Rectal smooth muscle tissue (tissue), 1 donor: ENCODE data around the gene TMEM163.

ENCODE experiments used
- H3K27ac ChIP-seq: one replicate; pipeline ENCODE4 v1.7.0; 2013; ENCODE audit warnings: low read depth, low read length, inconsistent platforms
- H3K27me3 ChIP-seq: one replicate; pipeline ENCODE4 v1.7.0; 2013; ENCODE audit warnings: low read length; ENCODE audit not compliant: control insufficient read depth, insufficient read depth
- H3K36me3 ChIP-seq: one replicate; pipeline ENCODE4 v1.7.0; 2013; ENCODE audit warnings: low read length; ENCODE audit not compliant: control insufficient read depth, insufficient read depth
- H3K4me1 ChIP-seq: one replicate; pipeline ENCODE4 v1.7.0; 2013; ENCODE audit warnings: low read length; ENCODE audit not compliant: control insufficient read depth, insufficient read depth
- H3K4me3 ChIP-seq: one replicate; pipeline ENCODE4 v1.7.0; 2013; ENCODE audit warnings: low read length
- H3K9ac ChIP-seq: one replicate; pipeline ENCODE4 v1.7.0; 2013; ENCODE audit warnings: low read length

The TMEM163 gene

DNA sequence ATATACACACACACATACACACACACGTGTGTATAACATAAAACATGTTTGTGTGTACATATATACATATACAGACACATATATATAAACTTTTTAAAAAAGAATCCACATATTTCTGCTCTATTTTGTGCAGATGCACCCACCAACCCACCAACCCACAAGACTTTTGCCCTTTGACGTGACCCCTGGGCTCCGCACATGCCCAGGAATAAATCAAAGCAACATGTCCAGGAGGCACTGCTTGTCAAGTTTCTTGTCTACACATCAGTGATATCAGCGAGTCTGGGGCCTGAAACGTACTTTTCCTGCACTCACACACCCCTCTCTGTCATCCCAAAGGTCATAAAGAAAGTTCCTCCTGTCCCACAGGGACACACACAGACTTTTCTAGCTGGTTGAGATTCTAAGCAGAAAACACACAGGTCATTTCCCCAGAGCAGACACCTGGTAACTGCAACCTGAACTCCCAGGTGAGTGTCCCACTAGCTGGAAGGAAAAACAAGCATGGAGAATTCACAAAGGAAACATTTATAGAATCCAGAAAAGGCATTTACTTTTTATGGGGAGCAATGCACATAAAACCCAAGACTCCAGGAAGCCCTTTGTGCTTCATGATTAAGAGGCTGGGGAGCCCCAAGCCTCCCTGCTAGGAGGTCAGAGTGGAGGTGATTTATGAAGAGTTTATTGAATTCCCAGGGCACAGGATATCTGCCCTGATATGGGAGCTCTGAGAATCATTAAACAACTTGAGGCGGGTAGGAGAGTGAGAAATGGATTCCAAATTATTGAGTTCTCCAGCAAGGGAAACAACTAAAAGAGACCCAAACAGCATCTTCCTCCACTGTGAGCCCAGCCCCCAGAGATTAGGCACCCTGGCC, 253.3 kb downstream of the TMEM163 start:
- H3K4me3 ChIP-seq = no peak overlapping the region
- no peaks in the 10 kb centered on the region for H3K4me1 ChIP-seq
- H3K27ac ChIP-seq = no peak overlapping the region
- no peak overlapping the region for H3K9ac ChIP-seq
- H3K36me3 ChIP-seq = no peaks in the 10 kb centered on the region
- no peaks in the 10 kb centered on the region for H3K27me3 ChIP-seq

DNA sequence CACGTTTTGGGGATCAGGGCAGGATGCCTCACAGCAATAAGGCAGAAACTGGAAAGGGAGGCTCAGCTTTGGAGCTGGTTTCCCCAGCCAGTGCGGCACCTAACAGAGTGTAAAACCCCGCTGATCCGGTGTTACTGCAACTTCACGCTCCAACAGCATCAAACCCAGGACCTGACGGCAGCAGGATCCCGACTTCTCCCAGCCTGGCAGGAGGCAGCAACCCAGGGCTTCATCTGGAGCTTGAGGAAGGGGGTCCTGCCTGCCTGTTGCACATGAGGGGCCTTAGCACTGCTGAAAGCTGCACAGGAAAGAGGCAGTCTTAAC, 255.1 kb downstream of the TMEM163 start:
- H3K27ac ChIP-seq = no peak overlapping the region
- no peaks in the 10 kb centered on the region for H3K27me3 ChIP-seq
- H3K36me3 ChIP-seq = no peaks in the 10 kb centered on the region
- H3K4me1 ChIP-seq = no peaks in the 10 kb centered on the region
- no peak overlapping the region for H3K9ac ChIP-seq
- H3K4me3 ChIP-seq = no peak overlapping the region

DNA sequence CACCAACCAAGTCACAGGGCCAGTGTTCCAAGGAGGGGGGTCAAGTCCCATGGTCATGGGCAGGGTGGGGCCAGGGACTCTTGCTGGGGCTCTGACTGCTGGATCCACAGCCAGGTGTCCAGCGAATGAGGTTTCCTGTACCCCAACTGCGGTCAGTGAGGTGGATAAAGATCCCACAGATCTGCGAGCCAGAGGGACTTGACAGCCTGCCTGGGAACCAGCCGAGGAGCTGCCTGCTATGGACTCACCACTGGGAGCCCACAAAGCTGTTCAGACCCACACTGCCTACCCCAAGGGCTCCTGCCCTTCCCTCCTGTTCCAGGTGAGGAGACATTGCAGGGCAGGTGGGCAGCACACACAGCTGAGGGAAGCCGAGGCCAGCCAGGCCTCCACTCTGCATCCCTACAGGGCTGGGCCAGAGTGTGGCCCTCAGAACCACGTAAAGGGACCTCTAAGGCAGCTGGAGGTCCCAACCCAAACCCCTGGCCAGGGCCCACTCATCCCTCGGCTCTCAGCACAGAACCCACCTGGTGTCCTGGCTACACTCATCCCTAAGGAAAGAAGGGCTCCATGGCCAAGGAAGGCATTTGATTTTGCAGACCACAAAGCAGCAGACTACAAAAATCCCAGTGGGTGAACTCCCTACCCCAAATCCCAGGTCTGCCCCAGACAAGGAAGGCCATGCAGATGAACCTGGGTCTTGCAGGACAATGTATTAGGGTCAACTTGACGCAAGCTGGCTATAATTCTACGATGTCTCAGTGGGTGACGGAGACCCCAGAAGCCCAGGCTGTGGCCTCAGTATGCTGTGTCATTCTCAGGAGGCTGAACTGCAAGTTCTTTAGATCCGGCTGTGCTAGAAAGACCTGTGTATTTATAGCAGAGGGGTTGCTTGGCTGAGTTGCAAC, 255.8 kb downstream of the TMEM163 start:
- Histone ChIP-seq H3K4me3 (no peak overlapping the region), H3K27ac (no peak overlapping the region), H3K36me3 (no peaks in the 10 kb centered on the region), H3K27me3 (no peaks in the 10 kb centered on the region), H3K4me1 (no peaks in the 10 kb centered on the region), H3K9ac (no peak overlapping the region)

DNA sequence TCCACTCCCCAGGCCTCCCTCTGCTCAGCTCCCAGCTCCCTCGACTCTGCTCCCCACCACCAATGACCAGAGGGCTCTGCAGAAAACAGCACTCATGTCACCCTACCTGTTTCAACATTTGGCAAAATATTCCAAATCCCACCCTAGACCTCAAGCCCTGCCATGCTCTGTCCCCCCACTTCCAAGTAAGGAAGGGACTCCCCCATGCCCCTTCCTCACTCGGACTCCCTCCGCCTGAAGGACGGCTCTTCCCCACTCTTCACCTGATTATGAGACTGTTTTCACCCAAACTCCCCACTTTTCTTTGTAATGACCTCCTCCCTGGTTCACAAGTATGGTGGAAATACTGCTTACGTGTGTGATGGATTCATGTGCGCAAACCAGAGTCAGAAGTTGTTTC, 256.5 kb downstream of the TMEM163 start:
- Histone ChIP-seq H3K27me3 (no peaks in the 10 kb centered on the region), H3K4me3 (no peak overlapping the region), H3K9ac (no peak overlapping the region), H3K36me3 (no peaks in the 10 kb centered on the region), H3K27ac (no peak overlapping the region), H3K4me1 (no peaks in the 10 kb centered on the region)

DNA sequence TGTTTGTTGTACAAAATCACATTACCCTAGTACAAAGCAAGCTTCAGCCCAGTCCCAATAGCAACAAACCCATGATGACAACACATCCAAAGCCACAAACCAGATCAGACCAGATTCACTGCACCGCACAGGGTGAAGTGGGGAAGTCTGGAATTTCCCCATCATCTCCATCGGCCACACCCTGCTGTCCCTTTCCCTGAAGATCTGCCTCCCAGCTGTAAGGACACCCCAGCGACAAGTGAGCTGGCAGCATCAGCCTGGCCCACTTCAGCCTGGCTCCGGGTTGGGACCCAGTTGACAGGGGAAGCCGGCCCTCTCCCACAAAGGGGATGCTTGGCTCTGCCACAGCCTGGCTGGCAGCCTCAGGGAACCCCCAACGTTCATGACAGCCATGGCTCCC, 257.3 kb downstream of the TMEM163 start:
- Histone ChIP-seq H3K4me1 (no peaks in the 10 kb centered on the region), H3K9ac (no peak overlapping the region), H3K27ac (no peak overlapping the region), H3K27me3 (no peaks in the 10 kb centered on the region), H3K4me3 (no peak overlapping the region), H3K36me3 (no peaks in the 10 kb centered on the region)

DNA sequence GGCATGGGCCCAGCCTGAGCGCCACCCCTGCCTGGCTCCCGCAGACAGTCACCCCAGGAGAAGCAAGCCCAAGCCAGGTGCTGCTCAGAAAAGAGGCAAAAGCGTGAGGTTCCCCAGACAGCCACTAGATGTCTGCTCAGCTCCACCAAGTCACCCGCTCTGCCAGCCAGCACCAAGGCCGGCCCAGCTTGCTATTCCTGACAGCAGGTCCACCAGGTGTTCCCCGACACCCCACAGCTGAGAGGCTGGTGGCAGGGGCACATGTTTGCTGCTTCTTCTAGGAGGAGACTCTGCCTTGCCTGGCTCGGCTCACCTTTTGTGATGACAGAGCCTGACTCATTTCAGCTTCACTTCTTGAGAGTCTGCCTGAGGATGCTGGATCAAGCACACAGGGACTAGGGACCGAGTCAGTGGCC, 258.2 kb downstream of the TMEM163 start:
- Histone ChIP-seq H3K4me1 (no peaks in the 10 kb centered on the region), H3K27ac (no peak overlapping the region), H3K27me3 (no peaks in the 10 kb centered on the region), H3K4me3 (no peak overlapping the region), H3K9ac (no peak overlapping the region), H3K36me3 (no peaks in the 10 kb centered on the region)

DNA sequence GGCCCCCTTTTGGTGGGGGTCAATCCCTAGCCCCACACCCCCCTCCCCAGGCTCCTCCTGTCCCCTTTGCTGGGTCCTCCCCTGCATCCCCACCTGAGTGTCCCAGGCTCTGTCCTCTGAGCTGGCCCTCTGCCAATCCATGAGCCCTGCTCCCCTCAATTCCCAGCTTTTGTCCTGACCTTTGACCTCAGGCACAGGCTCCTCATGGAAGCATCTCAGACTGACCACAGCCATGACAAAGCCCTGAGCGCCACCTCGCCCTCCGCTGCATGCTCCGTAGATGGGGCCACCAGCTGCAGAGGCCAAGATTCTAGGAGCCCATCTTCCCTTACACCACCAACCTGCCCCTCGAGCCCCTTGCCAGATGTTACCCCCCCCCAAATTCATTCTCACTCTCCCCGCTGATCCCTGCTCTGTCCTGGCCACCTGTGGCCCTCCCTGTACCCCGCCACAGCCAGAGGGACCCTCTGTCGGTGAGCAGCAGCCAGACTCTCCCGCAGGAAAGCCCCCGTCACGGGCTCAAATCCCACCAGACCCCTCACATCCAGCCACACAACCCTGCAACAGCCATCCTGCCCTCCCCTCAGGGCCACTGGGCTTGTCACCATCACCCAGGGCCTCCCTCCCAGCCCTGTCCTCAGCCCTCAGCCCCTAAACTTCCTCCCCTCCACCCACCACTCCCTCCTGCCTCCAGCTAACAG, 258.9 kb downstream of the TMEM163 start:
- Histone ChIP-seq H3K27ac (no peak overlapping the region), H3K4me1 (no peaks in the 10 kb centered on the region), H3K9ac (no peak overlapping the region), H3K4me3 (no peak overlapping the region), H3K36me3 (no peaks in the 10 kb centered on the region), H3K27me3 (no peaks in the 10 kb centered on the region)

DNA sequence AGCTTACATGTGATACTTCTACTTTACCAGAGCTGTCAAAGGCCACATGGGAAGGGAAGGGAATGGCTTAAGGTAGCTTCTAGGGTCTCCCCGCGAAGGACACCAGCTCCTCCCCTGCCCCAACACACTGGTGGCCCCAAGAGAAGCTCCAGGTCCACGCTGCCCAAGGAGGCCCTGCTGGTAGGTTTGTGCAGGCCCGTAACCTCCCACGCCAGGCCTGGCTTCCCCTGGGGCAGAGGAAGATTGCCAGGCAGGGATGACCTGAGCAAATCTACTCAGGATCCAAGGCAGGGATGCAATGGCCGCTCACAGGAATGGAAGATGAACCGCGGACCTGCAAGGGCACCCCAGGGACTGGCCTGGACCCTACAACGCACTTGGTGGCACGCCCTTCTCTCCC, 259.9 kb downstream of the TMEM163 start:
- H3K36me3 ChIP-seq = no peaks in the 10 kb centered on the region
- no peak overlapping the region for H3K27ac ChIP-seq
- H3K27me3 ChIP-seq = no peaks in the 10 kb centered on the region
- H3K4me3 ChIP-seq = no peak overlapping the region
- H3K4me1 ChIP-seq = no peaks in the 10 kb centered on the region
- H3K9ac ChIP-seq = no peak overlapping the region

DNA sequence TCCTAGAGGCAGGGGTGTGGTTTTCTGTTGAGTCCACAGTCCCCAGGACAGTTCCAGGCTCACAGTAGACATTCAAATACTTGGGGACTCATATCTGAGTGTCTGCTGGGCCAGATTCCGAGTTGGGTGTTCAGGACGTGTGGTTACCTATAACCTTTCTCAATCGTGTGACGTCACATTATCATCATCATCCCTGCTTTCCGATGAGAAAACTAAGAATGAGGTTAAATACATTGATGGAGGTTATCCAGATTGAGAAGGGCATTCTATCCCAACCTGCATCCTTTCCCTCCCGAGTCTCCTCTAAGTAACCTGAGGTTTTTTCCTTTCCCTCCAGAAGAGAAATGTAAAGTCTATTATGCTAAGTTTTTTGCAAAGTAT, 260.3 kb downstream of the TMEM163 start:
- no peak overlapping the region for H3K27ac ChIP-seq
- no peak overlapping the region for H3K9ac ChIP-seq
- no peaks in the 10 kb centered on the region for H3K27me3 ChIP-seq
- H3K4me1 ChIP-seq = no peaks in the 10 kb centered on the region
- no peaks in the 10 kb centered on the region for H3K36me3 ChIP-seq
- no peak overlapping the region for H3K4me3 ChIP-seq

DNA sequence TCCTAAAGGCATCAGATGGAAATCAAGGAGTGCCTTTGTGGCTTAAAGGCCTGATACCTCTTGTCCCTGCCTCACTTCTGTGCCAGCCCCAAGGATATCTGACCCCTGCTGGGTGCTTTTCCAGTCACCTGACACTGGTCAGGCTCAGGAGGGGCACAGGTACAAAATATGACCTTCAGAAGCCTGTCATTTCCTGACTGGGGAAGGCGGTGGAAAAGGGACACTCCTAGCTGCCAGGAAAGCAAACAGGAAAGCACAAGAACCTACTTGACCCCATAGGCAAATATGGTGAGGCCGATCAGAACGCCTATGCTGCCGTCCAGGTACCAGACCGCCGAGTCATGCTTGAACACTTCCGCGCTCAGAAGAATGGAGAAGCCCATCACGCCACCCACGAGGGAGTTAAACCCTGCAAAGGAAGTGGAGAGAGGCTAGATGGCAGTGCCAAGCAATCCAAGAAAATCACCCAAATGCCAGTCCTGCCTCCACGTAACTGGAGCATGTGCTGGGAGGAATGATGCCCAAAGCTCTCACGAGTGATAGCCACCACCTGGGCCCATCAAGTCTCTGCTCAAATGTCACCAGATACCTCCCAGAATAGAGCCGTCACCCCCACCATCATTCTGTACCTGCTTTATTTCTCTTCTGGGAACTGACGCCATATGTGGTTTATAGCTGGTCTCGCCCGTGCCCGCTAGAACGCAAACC, 260.9 kb downstream of the TMEM163 start:
- no peaks in the 10 kb centered on the region for H3K36me3 ChIP-seq
- no peaks in the 10 kb centered on the region for H3K27me3 ChIP-seq
- H3K9ac ChIP-seq = no peak overlapping the region
- H3K27ac ChIP-seq = no peak overlapping the region
- no peak overlapping the region for H3K4me3 ChIP-seq
- no peaks in the 10 kb centered on the region for H3K4me1 ChIP-seq

DNA sequence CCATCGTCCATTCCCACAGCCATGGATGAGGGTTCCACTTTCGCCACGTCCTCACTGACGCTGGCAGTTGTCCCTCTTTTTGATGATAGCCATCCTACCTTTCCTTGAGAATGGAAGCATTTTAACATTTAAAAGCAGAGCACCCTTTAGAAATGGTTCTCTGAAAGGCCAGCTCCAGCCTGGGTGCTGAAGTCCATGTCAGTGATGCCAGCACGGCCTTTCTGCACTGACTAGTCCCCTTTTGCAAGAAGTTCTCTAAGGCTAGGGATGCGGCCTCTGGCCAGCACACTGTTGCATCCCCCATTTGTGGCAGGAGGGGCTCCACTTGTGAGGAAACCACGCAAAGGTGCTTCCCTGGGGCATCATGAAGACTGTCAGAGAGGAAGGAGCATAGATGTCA, 261.4 kb downstream of the TMEM163 start:
- H3K4me3 ChIP-seq = no peak overlapping the region
- no peaks in the 10 kb centered on the region for H3K36me3 ChIP-seq
- H3K27me3 ChIP-seq = no peaks in the 10 kb centered on the region
- H3K9ac ChIP-seq = no peak overlapping the region
- H3K27ac ChIP-seq = no peak overlapping the region
- no peaks in the 10 kb centered on the region for H3K4me1 ChIP-seq

DNA sequence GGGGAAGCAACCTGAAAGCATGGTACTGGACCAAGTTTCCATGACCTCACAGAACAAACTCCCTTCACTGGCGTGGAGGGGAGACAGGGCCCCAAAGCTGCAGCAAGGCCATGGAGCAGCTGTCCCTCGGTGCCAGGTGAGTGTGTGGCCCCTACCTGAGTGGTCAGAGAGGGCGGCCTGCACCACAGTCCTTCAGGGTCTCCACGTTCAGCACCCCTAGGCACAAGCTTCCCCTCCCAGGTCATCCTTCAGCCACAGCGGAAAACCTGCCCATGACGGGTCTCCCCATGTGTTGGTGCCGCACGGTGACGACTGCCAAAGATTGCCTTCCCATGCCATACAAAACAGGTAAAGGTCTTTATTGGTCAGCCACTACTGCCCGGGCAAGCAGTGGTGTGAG, 263.4 kb downstream of the TMEM163 start:
- Histone ChIP-seq H3K4me1 (no peaks in the 10 kb centered on the region), H3K27ac (no peak overlapping the region), H3K4me3 (no peak overlapping the region), H3K9ac (no peak overlapping the region), H3K36me3 (no peaks in the 10 kb centered on the region), H3K27me3 (no peaks in the 10 kb centered on the region)
